Jurkat, Clone E6-1 (cell line): ENCODE results near the gene PPP1R10.
"Not testable (repeated sequence)": the region's sequence is repeated elsewhere in the genome, so short reads cannot be mapped to it uniquely, and the experiment has no call there.

Experiments
- DNase-seq: peaks from one replicate; pipeline ENCODE4 v3.0.0-alpha.2; 2011; ENCODE audit warnings: low read depth, low spot score
- H3K4me3 ChIP-seq: 2 replicates; pipeline ENCODE4 v1.5.1; 2011; ENCODE audit warnings: mild to moderate bottlenecking, low read length, control low read depth, moderate library complexity

PPP1R10 gene

DNA sequence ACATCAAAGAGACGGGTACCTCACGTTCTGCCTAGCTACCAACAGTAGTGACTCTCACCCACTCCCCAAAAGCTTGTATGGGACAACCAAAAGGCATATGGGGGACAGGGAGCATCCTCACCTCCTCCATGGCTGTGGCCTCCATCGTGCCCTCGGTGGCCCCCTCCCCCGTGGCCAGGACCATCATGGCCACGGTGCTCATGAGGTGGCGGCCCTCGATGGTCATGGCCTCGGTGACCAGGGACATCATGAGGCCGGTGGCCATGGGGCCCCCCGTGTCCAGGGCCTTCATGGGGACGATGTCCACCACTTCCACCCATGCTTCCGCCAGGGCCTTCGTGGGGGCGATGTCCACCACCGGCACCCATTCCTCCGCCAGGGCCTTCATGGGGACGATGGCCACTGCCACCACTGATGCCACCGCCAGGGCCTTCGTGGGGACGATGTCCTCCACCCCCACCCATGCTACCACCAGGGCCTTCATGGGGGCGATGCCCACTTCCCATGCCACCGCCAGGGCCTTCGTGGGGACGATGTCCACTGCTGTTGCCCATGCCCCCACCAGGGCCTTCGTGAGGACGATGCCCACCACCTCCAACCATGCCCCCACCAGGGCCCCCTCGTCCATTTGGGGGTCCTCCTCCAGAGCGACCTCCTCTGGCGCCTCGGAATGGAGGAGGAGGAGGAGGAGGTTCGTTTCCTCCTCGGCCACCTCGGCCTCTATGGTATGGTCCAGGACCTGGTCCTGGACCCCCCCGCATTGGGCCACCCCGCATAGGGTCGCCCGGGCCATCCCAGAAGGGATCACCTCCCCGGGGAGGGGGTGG lies 15.0 kb downstream of the PPP1R10 start:
- no peak for DNase-seq

DNA sequence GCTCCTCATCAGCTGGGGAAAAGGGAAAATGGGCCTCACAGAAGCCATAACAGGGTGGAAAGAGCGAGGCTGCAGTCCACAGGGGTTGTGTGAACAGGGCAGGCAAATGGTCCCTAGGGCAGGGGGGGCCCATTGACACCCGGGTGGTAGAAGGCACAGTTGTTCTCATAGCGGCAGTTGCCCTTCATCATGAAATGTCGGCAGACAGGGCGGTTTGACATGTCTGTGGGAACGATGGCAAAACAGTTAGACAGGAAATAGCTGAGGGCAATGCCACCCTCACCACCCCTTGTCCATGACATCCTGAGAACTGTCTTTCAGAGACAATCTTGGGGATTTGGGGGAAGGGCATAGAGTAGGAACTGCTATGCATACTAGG lies 15.6 kb downstream of the PPP1R10 start:
- DNase-seq = peak; percentile 93
- peak overlapping the region; percentile 28 for H3K4me3 ChIP-seq

More for the DNA sequence above, 15.0 kb downstream of the PPP1R10 start:
- H3K4me3 ChIP-seq = peak overlapping the region; percentile 28

DNA sequence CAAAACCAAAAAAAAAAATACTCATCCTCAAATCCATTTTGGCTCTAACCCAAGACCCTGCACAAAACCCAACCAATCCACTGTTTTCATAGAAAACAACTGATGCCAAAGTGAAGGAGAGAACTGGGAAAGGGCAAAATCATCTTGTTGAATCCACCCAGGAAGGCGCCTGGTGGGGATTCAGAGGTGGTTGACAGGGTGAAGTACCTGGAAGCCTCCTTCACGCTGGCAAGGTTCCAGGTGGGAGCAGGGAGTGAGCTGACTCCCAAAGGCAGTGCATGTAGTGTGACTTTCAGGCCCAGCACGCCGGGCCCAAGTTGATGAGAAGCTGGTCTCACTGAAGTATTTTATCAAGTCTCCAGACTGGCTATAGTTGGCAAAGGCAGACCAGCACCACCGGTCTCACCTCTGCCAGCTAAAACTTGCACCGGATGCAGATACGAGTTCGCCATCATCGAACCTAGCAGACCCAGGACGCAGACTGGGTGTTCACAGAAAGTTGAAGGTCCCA lies 16.5 kb downstream of the PPP1R10 start:
- DNase-seq = no peak
- no peak overlapping the region for H3K4me3 ChIP-seq

DNA sequence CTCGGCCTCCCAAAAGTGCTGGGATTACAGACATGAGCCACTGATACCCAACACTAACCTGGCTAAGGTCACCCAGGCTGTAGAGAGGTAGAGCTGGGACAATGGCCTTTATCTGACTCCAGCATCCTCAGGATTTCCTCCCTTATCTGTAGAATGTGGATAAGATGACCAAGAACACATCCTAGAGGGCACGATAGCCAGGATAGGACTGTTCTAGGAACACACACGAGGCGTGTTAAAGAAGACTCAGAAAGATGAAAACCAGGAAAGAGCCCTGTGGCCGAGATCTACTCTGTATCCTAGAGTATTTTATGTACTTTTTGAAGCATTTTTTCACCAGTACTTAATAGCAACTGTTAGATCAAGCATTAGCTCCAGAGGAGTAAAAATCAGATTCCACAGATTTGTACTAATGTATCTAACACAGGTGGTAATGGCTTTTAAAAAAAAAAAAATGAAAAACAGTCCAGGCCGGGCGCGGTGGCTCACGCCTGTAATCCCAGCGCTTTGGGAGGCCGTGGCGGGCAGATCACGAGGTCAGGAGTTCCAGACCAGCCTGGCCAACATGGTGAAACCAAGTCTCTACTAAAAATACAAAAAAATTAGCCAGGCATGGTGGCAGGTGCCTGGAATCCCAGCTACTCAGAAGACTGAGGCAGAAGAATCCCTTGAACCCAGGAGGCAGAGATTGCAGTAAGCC lies 17.3 kb downstream of the PPP1R10 start:
- H3K4me3 ChIP-seq = no peak overlapping the region
- DNase-seq = no peak

DNA sequence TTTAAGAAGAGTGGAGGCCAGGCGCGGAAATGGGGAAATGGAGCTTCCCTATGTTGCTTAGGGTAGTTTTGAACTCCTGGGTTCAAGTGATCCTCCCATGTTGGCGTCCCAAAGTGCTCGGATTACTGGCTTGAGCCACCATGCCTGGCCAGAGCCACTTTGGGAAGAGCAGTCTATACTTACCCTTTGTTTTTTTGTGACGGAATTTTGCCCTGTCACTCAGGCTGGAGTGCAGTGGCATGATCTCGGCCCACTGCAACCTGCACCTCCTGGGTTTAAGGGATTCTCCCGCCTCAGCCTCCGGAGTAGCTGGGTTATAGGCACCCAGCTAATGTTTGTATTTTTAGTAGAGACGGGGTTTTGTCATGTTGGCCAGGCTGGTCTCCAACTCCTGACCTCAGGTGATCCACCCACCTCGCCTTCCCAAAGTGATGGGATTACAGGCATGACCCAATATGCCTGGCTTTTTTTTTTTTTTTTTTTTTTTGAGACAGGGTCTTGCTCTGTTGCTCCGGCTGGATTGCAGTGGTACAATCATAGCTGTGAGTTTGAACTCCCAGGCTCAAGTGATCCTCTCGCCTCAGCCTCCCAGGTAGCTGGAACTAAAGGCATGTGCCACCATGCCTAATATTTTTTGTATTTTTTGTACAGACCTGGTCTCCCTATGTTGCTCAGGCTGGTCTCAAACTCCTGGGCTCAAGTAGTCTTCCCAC lies 18.0 kb downstream of the PPP1R10 start:
- no peak for DNase-seq
- no peak overlapping the region for H3K4me3 ChIP-seq

DNA sequence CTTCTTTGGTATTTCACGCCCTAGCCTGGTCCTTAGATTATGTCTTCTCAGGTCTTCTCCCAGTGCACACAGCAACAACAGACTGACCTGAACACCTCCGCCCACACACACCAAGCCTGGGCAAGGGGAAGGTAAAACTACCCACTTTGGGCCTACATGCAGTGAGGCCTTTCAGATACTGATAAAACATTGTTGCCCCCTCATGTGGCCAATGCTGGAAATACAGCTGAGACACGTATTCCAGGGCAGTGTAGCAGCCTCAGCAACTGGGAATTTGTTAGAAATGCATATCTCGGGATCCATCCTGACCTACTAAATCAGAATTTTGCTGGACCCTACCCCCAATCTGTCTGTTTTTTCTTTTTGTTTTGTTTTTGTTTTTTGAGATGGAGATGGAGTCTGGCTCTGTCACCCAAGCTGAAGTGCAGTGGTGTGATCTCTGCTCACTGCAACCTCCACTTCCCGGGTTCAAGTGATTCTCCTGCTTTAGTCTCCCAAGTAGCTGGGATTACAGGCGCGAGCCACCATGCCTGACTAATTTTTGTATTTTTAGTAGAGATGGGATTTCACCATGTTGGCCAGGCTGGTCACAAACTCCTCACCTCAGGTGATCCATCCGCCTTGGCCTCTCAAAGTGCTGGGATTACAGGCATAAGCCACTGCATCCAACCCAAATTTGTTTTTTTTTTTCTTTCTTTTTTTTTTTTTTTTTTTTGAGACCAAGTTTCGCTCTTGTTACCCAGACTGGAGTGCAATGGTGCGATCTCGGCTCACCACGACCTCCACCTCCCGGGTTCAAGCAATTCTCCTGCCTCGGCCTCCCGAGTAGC lies 19.5 kb downstream of the PPP1R10 start:
- H3K4me3 ChIP-seq = not testable (repeated sequence)
- DNase-seq = peak; percentile 73

DNA sequence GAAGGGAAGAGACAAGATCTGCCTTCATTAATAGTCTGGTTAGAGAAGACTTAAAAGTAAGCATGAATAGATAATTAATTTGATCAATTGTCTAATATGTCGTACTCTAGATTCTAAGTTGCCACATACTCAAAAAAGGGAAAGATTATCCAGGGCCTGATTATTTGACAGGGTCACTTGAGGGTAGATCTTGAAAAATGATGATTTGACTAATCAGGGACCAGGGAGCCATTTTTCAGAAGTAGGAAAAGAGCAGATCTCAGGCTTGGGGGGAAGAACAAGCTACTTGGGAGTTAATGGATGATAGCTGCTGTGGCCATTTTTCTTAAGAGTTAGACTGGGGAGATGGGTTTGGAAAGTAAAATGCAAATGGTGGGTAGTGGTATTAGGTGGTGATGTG lies 24.8 kb downstream of the PPP1R10 start:
- H3K4me3 ChIP-seq = no peak overlapping the region
- no peak for DNase-seq

DNA sequence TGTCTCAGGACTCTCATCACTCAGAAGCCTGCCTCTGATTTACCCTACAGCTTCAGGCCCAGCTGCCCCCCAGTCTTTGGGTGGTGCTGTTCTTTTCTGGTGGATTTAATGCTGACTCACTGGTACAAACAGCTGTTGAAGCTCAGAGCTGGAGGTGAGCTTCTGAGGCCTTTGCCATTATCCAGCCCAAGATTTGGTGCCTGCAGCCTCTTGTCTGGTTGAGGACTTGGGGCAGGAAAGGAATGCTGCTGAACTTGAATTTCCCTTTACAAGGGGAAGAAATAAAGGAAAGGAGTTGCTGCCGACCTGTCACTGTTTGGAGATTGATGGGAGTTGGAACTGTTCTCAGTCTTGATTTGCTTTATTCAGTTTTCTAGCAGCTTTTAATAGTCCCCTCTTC lies 26.0 kb downstream of the PPP1R10 start:
- H3K4me3 ChIP-seq = no peak overlapping the region
- no peak for DNase-seq

DNA sequence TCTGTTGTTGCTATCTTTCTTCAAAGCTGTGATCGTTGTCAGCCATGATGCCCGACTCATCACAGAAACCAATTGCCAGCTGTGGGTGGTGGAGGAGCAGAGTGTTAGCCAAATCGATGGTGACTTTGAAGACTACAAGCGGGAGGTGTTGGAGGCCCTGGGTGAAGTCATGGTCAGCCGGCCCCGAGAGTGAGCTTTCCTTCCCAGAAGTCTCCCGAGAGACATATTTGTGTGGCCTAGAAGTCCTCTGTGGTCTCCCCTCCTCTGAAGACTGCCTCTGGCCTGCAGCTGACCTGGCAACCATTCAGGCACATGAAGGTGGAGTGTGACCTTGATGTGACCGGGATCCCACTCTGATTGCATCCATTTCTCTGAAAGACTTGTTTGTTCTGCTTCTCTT lies 26.5 kb downstream of the PPP1R10 start:
- no peak for DNase-seq
- H3K4me3 ChIP-seq = no peak overlapping the region

DNA sequence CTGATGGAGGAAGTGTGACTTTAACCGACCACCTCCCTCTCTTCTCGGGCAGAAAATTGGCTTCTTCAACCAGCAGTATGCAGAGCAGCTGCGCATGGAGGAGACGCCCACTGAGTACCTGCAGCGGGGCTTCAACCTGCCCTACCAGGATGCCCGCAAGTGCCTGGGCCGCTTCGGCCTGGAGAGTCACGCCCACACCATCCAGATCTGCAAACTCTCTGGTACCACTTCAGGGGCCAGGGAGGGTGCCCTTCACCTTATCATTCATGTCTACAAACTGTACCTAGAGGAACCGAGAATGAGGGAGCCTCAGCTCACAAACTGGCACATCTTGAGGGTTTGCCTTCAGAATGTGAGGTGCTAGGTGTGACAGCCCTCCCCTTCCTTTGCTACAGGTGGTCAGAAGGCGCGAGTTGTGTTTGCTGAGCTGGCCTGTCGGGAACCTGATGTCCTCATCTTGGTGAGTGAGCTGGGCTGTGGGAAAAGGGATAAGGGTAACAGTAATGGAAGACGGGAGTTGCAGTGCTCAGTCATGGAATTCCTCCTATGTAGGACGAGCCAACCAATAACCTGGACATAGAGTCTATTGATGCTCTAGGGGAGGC lies 27.2 kb downstream of the PPP1R10 start:
- no peak overlapping the region for H3K4me3 ChIP-seq
- no peak for DNase-seq

DNA sequence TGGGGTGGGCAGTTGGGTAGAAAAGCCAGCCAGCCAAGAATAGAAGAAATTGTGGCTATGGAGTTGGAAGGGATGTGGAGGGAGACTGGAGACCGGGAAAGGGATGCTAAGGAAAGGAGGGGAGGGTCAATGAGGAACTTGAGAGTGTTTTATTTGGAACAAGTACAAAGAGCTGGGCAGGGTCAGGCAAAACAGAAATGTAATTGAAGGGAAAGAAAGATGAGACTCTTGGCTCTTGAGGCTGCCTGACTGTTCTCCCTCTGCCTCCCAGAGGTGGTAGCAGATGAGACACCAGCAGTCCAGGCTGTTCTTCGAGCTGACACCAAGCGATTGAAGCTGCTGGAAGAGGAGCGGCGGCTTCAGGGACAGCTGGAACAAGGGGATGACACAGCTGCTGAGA lies 33.1 kb downstream of the PPP1R10 start:
- H3K4me3 ChIP-seq = no peak overlapping the region
- DNase-seq = no peak

DNA sequence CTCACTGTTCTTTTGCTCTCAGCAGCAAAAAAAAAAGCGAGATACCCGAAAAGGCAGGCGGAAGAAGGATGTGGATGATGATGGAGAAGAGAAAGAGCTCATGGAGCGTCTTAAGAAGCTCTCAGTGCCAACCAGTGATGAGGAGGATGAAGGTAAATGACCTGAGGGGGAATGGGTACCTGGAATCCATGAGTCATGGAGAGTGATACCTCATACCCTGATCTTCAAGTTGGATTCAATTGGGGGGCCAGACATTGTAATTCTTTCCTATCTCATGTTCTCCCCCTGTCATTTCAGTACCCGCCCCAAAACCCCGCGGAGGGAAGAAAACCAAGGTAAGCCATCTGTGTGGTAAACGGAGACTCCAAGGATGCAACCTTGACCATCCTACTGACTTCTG lies 39.0 kb downstream of the PPP1R10 start:
- no peak for DNase-seq
- H3K4me3 ChIP-seq = no peak overlapping the region

DNA sequence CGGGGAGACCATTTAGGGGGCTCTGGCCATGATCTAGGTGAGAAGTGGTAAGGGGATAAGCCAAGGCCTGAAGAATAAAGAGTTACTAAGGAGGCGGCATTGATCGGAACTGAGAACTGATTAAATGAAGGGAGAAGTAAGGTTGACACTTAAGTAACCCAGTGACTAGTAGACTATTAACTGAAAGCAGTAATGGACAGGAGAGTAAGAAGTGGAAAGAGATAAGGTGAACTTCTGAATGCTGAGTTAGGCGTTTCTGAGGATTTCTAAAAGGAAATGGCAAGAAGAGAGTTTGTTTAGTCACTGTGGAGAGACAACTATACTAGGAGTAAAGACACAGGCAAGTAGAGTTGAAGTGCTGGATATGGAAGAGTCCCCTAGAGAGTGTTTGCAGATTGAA lies 43.9 kb downstream of the PPP1R10 start:
- DNase-seq = no peak
- H3K4me3 ChIP-seq = no peak overlapping the region

DNA sequence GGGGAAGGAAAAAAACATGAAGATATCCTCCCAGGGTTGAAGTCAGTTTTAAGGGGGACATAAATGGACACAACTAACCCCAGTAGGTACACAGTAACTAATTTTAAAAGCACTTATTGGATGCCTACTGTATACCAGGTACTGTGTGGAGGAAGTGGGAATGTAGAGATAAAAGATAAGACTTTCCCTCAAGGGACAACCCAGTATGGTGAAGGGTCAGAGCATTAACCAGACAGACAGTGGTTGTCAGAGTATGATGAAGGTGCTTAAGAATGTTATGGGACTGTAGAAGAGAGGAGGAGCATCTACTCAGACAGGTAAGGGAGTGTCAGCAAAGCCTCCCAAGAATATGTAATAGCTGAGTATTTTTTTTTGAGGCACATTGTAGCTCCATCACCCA lies 44.9 kb downstream of the PPP1R10 start:
- H3K4me3 ChIP-seq = peak overlapping the region; percentile 97
- DNase-seq = no peak

DNA sequence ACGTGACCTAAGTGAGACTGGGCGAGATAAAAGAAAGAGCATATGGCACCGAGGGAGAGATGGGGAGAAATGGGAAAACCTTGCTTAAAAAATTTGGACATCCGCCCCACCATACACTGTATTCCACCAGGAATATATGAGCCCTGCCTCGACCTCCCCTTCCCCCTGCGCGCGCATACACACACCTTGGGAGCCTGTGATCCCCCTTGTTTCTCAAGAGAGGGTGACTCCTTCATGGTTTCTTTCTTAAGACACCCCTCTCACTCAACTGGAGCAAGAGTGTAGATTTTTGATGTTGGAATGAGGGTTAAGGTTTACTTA lies 45.3 kb downstream of the PPP1R10 start:
- DNase-seq = no peak
- peak overlapping the region; percentile 97 for H3K4me3 ChIP-seq

DNA sequence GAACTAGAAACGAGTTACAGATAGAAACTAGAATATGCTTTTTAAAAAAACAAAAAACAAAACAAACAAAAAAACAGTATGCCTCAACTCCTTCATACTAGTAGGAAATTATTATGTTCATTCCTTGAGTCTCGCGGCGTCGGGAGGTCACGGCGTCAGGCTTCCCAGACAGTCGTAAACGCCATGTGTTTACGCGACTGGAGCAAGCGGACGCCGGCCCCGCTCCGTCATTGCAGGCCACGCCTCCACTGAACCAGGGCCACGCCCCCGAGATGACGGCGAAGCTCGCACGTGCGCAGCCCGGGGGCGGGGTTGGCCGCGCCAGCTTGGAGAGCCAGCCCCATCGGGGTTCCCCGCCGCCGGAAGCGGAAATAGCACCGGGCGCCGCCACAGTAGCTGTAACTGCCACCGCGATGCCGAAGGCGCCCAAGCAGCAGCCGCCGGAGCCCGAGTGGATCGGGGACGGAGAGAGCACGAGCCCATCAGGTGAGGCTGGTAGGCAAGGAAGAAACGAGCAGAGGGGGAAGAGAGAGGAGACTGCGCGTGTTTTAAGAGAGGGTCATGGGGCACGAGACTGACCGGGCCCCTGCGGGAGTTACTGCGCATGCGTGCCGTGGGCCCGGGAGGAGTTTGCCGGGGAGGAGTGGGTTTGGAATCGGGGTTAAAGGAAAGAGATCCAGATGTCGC lies 45.8 kb downstream of the PPP1R10 start, which contains the start of gene ABCF1:
TSS of gene ABCF1 (plus strand) at position 368 of the 687 bp plus-strand sequence. CDS start at position 414, 46 bp downstream.
- H3K4me3 ChIP-seq = peak within 1 kb of the TSS; percentile 97
- peak; percentile 94 for DNase-seq

DNA sequence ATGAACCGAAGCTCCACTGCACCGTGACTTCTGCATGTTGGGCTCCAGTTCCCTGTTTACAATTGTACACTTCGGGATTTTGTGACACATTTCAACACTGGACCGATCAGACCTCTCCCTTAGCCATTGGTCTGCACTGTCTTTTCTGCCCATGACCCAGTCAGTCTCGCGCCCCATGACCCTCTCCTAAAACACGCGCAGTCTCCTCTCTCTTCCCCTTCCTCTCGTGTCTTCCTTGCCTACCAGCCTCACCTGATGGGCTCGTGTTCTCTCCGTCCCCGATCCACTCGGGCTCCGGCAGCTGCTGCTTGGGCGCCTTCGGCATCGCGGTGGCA lies 46.3 kb downstream of the PPP1R10 start:
- H3K4me3 ChIP-seq = peak overlapping the region; percentile 97
- DNase-seq = no peak

DNA sequence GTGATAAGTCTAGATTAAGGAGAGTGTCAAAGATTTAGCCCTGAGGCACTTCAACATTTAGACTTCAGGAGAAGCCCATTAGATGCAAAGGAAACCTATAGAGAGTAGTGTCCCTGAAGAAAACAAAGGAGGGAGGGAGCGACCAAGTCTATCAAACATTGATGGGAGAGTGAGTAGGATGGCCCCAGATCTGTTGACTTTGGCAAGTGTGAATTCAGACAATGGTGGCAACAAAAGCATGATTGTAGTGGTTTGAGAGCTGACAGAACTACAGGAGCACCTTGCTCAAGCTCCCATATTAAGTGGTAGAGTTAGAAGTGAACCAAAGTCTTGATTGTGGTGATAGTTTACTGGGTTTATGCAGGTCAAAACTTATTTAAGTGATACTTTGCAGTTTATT lies 46.8 kb downstream of the PPP1R10 start:
- H3K4me3 ChIP-seq = peak overlapping the region; percentile 97
- DNase-seq = no peak
